Progenitor cell of endocrine pancreas (in vitro differentiated cells): ENCODE results near the gene NECTIN1. TPM values are rescaled to one million over a fixed set of nuclear protein-coding genes. Genes with fewer than 3 reads are reported as not detected.
A peak's percentile ranks its signal among the peaks of the same experiment; 100 is the strongest.

Experiments used
- DNase-seq: peaks from one replicate; pipeline ENCODE4 v3.0.0; 2021; ENCODE audit warnings: low spot score; ENCODE audit not compliant: unreplicated experiment
- H3K27ac Mint-ChIP-seq: 2 replicates; pipeline ENCODE4 v1.8.0; 2021; ENCODE audit warnings: mild to moderate bottlenecking, moderate library complexity, mixed read lengths
- H3K27me3 Mint-ChIP-seq: 2 replicates; pipeline ENCODE4 v1.8.0; 2021; ENCODE audit warnings: mixed read lengths
- H3K36me3 Mint-ChIP-seq: 2 replicates; pipeline ENCODE4 v1.8.0; 2022; ENCODE audit warnings: mixed read lengths; ENCODE audit not compliant: insufficient read depth
- H3K4me1 Mint-ChIP-seq: 2 replicates; pipeline ENCODE4 v1.8.0; 2021; ENCODE audit warnings: low read depth, mixed read lengths
- H3K4me3 Mint-ChIP-seq: 2 replicates; pipeline ENCODE4 v1.8.0; 2021; ENCODE audit warnings: low read depth, mild to moderate bottlenecking, moderate library complexity, mixed read lengths
- H3K9me3 Mint-ChIP-seq: 2 replicates; pipeline ENCODE4 v1.8.0; 2021; ENCODE audit warnings: low read depth, mixed read lengths
- CTCF ChIP-seq: fragments of 200-600 bp; sonication (generic); IDR thresholded peaks from one replicate; pipeline ENCODE4 v1.5.0; 2021; ENCODE audit warnings: antibody characterized with exemption, mild to moderate bottlenecking; ENCODE audit not compliant: unreplicated experiment
- total RNA-seq: library from RNA; stranded (reverse); gene quantifications from 2 replicates; pipeline ENCODE4 v1.2.1, GENCODE V29; 2021

NECTIN1 gene
- total RNA-seq, 1 donor from 2014 or later = 42.1 TPM

GRCh38 chr11:119709171-119709570 lies 19.8 kb downstream of the NECTIN1 start:
- no peak overlapping the region for H3K27ac Mint-ChIP-seq
- H3K9me3 Mint-ChIP-seq = no peaks in the 10 kb centered on the region
- H3K36me3 Mint-ChIP-seq = peaks cover 2% of the 10 kb centered on the region
- H3K4me1 Mint-ChIP-seq = peaks cover 78% of the 10 kb centered on the region
- DNase-seq = no peak
- TF ChIP-seq CTCF = no peak
- H3K4me3 Mint-ChIP-seq = no peak overlapping the region
- H3K27me3 Mint-ChIP-seq = no peaks in the 10 kb centered on the region

GRCh38 chr11:119708384-119708783 lies 20.6 kb downstream of the NECTIN1 start:
- peaks cover 72% of the 10 kb centered on the region for H3K4me1 Mint-ChIP-seq
- no peak overlapping the region for H3K4me3 Mint-ChIP-seq
- H3K27ac Mint-ChIP-seq = no peak overlapping the region
- no peaks in the 10 kb centered on the region for H3K9me3 Mint-ChIP-seq
- TF ChIP-seq CTCF = no peak
- DNase-seq = no peak
- H3K27me3 Mint-ChIP-seq = no peaks in the 10 kb centered on the region
- H3K36me3 Mint-ChIP-seq = peaks cover 2% of the 10 kb centered on the region

- Mint-ChIP-seq H3K36me3 (peaks cover 2% of the 10 kb centered on the region), H3K27ac (peak overlapping the region; percentile 41), H3K4me1 (peaks cover 59% of the 10 kb centered on the region), H3K9me3 (no peaks in the 10 kb centered on the region), H3K4me3 (no peak overlapping the region), H3K27me3 (no peaks in the 10 kb centered on the region)
- no peak for DNase-seq
- TF ChIP-seq CTCF = peak; percentile 22
These were observed 22.1 kb downstream of the NECTIN1 start for GRCh38 chr11:119706887-119707286.

GRCh38 chr11:119706029-119706428 lies 23.0 kb downstream of the NECTIN1 start:
- Mint-ChIP-seq H3K27me3 (no peaks in the 10 kb centered on the region), H3K4me1 (peaks cover 52% of the 10 kb centered on the region), H3K27ac (no peak overlapping the region), H3K4me3 (no peak overlapping the region), H3K36me3 (peaks cover 2% of the 10 kb centered on the region), H3K9me3 (no peaks in the 10 kb centered on the region)
- no peak for TF ChIP-seq CTCF
- DNase-seq = no peak

GRCh38 chr11:119705362-119705761 lies 23.6 kb downstream of the NECTIN1 start:
- peaks cover 2% of the 10 kb centered on the region for H3K36me3 Mint-ChIP-seq
- H3K9me3 Mint-ChIP-seq = no peaks in the 10 kb centered on the region
- H3K4me1 Mint-ChIP-seq = peaks cover 47% of the 10 kb centered on the region
- DNase-seq = no peak
- TF ChIP-seq CTCF = no peak
- H3K4me3 Mint-ChIP-seq = no peak overlapping the region
- H3K27ac Mint-ChIP-seq = no peak overlapping the region
- H3K27me3 Mint-ChIP-seq = no peaks in the 10 kb centered on the region
